Mesothelial cell of epicardium (in vitro differentiated cells): Measurements from ENCODE around the gene CDH18. TPM values are rescaled to one million over a fixed set of nuclear protein-coding genes. Genes with fewer than 3 reads are reported as not detected.

ENCODE experiments used
- DNase-seq, 2 experiments: peaks; one replicate each; pipeline ENCODE4 v3.0.0; 2021; ENCODE audit warnings: low spot score in 2 of 2; ENCODE audit not compliant: unreplicated experiment in 2 of 2
- H3K27ac Mint-ChIP-seq: 2 replicates; pipeline ENCODE4 v1.8.0; 2021; ENCODE audit warnings: mixed read lengths
- H3K27me3 Mint-ChIP-seq: 2 replicates; pipeline ENCODE4 v1.8.0; 2021; ENCODE audit warnings: low read depth, mixed read lengths
- H3K36me3 Mint-ChIP-seq: 2 replicates; pipeline ENCODE4 v1.8.0; 2021; ENCODE audit warnings: mixed read lengths
- H3K4me1 Mint-ChIP-seq: 2 replicates; pipeline ENCODE4 v1.8.0; 2021; ENCODE audit warnings: mixed read lengths
- H3K4me3 Mint-ChIP-seq: 2 replicates; pipeline ENCODE4 v1.8.0; 2021; ENCODE audit warnings: mild to moderate bottlenecking, moderate library complexity, mixed read lengths
- H3K9me3 Mint-ChIP-seq: 2 replicates; pipeline ENCODE4 v1.8.0; 2021; ENCODE audit warnings: mixed read lengths
- CTCF ChIP-seq: fragments of 200-600 bp; sonication (generic); IDR thresholded peaks from one replicate; pipeline ENCODE4 v1.5.0; 2021; ENCODE audit warnings: antibody characterized with exemption; ENCODE audit not compliant: unreplicated experiment
- total RNA-seq: library from RNA; stranded (reverse); gene quantifications from 3 replicates; pipeline ENCODE4 v1.2.1, GENCODE V29; 2021

CDH18 gene
- total RNA-seq, 1 donor from 2014 or later, result 2.1 TPM

- H3K27me3 Mint-ChIP-seq, result no peaks in the 10 kb centered on the region
- H3K4me3 Mint-ChIP-seq, result no peak overlapping the region
- TF ChIP-seq CTCF, result no peak
- DNase-seq, result no peak
- no peak overlapping the region for H3K27ac Mint-ChIP-seq
- H3K9me3 Mint-ChIP-seq, result peaks cover 51% of the 10 kb centered on the region
- no peaks in the 10 kb centered on the region for H3K4me1 Mint-ChIP-seq
- H3K36me3 Mint-ChIP-seq, result peaks cover 9% of the 10 kb centered on the region
These were observed 311.1 kb downstream of the CDH18 start for GRCh38 chr5:19676895-19677294.

- no peak for DNase-seq
- Mint-ChIP-seq H3K4me3 (no peak overlapping the region), H3K27me3 (no peaks in the 10 kb centered on the region), H3K27ac (no peak overlapping the region), H3K9me3 (no peaks in the 10 kb centered on the region), H3K4me1 (no peaks in the 10 kb centered on the region), H3K36me3 (no peaks in the 10 kb centered on the region)
- no peak for TF ChIP-seq CTCF
These were observed 327.3 kb downstream of the CDH18 start for GRCh38 chr5:19660679-19661078.

GRCh38 chr5:19655627-19656026 lies 332.4 kb downstream of the CDH18 start:
- DNase-seq, result no peak
- no peaks in the 10 kb centered on the region for H3K36me3 Mint-ChIP-seq
- no peak overlapping the region for H3K4me3 Mint-ChIP-seq
- H3K27me3 Mint-ChIP-seq, result no peaks in the 10 kb centered on the region
- no peak overlapping the region for H3K27ac Mint-ChIP-seq
- no peaks in the 10 kb centered on the region for H3K4me1 Mint-ChIP-seq
- H3K9me3 Mint-ChIP-seq, result no peaks in the 10 kb centered on the region
- no peak for TF ChIP-seq CTCF

- Mint-ChIP-seq H3K4me1 (no peaks in the 10 kb centered on the region), H3K9me3 (peaks cover 5% of the 10 kb centered on the region), H3K27ac (no peak overlapping the region), H3K27me3 (no peaks in the 10 kb centered on the region), H3K36me3 (no peaks in the 10 kb centered on the region), H3K4me3 (no peak overlapping the region)
- DNase-seq, result no peak
- TF ChIP-seq CTCF, result no peak
These were observed 349.5 kb downstream of the CDH18 start for GRCh38 chr5:19638461-19638860.

GRCh38 chr5:19630876-19631275 lies 357.1 kb downstream of the CDH18 start:
- no peaks in the 10 kb centered on the region for H3K27me3 Mint-ChIP-seq
- H3K4me3 Mint-ChIP-seq, result no peak overlapping the region
- H3K27ac Mint-ChIP-seq, result no peak overlapping the region
- no peak for TF ChIP-seq CTCF
- H3K4me1 Mint-ChIP-seq, result peaks cover 6% of the 10 kb centered on the region
- no peaks in the 10 kb centered on the region for H3K36me3 Mint-ChIP-seq
- peaks cover 11% of the 10 kb centered on the region for H3K9me3 Mint-ChIP-seq
- no peak for DNase-seq

GRCh38 chr5:19626211-19626610 lies 361.8 kb downstream of the CDH18 start:
- Mint-ChIP-seq H3K9me3 (peaks cover 6% of the 10 kb centered on the region), H3K4me1 (peaks cover 6% of the 10 kb centered on the region), H3K36me3 (no peaks in the 10 kb centered on the region), H3K27me3 (no peaks in the 10 kb centered on the region), H3K27ac (no peak overlapping the region), H3K4me3 (no peak overlapping the region)
- no peak for DNase-seq
- TF ChIP-seq CTCF, result no peak
